B cell (primary cell): ENCODE data around the gene MAML2.

Source experiments
- EZH2 ChIP-seq: IDR thresholded peaks from 2 replicates; pipeline ENCODE4 v1.6.1; 2012; ENCODE audit warnings: borderline replicate concordance, low read depth, mild to moderate bottlenecking, moderate library complexity, low read length; ENCODE audit not compliant: insufficient read depth, poor library complexity, severe bottlenecking
- TF ChIP-seq, protein P1 (sequence below): fragments of 200-600 bp; IDR thresholded peaks from one replicate; pipeline ENCODE4 v1.8.0; 2022; ENCODE audit warnings: antibody characterized with exemption, mild to moderate bottlenecking

DNA sequence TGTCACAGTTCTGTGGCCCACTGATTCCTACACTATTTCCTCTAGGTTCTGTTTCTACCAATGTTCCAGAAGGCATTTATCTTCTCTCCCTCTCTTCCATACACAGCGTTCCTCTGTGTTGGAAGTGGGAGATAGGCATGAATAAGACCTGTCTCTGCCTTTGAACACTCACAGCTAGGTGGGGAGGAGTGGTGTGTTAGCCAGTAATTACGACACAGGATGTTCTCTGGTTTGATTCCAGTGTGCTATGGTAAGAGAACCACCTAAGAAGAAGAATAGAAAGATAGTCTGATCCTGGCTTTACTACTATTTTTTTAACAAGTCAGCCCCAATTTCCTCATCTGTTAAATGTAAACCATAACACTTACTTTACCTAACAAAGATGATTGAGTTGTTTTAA, 218.8 kb downstream of the MAML2 start:
- TF ChIP-seq, protein P1, sequence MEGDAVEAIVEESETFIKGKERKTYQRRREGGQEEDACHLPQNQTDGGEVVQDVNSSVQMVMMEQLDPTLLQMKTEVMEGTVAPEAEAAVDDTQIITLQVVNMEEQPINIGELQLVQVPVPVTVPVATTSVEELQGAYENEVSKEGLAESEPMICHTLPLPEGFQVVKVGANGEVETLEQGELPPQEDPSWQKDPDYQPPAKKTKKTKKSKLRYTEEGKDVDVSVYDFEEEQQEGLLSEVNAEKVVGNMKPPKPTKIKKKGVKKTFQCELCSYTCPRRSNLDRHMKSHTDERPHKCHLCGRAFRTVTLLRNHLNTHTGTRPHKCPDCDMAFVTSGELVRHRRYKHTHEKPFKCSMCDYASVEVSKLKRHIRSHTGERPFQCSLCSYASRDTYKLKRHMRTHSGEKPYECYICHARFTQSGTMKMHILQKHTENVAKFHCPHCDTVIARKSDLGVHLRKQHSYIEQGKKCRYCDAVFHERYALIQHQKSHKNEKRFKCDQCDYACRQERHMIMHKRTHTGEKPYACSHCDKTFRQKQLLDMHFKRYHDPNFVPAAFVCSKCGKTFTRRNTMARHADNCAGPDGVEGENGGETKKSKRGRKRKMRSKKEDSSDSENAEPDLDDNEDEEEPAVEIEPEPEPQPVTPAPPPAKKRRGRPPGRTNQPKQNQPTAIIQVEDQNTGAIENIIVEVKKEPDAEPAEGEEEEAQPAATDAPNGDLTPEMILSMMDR = no peak
- no peak for TF ChIP-seq EZH2
